Body of pancreas (tissue), 4 donors: ENCODE results near the gene TLR10. TPM values are rescaled to one million over a fixed set of nuclear protein-coding genes. Genes with fewer than 3 reads are reported as not detected.

ENCODE experiments used
- ATAC-seq: fragments of 150-250 bp; one replicate; pipeline ENCODE4 v1.9.1; 2016
- DNase-seq, 4 donors: peaks; one replicate each; pipeline ENCODE4 v3.0.0-alpha.2; 2019
- H3K27ac ChIP-seq, 4 donors: fragments of 200-600 bp; sonication (generic); 1 replicate in 3 of 4; 2 replicates in 1 of 4; pipeline versions ENCODE4 v1.5.1 to v1.6.1; 2016 to 2019; ENCODE audit warnings: mild to moderate bottlenecking in 1 of 4, mixed read lengths in 1 of 4, moderate library complexity in 1 of 4
- H3K27me3 ChIP-seq, 2 donors: fragments of 200-600 bp; sonication (generic); one replicate each; pipeline ENCODE4 v1.6.0; 2016; ENCODE audit warnings: mild to moderate bottlenecking in 1 of 2
- H3K36me3 ChIP-seq, 2 donors: fragments of 200-600 bp; sonication (generic); replicated peaks in 1 of 2; 2 replicates each; pipeline ENCODE4 v1.5.1; 2016; ENCODE audit warnings: low read depth in 2 of 2; ENCODE audit not compliant: insufficient read depth in 1 of 2
- H3K4me1 ChIP-seq: fragments of 200-600 bp; sonication (generic); one replicate; pipeline ENCODE4 v1.6.0; 2016
- H3K4me3 ChIP-seq, 2 donors: fragments of 200-600 bp; sonication (generic); 1 replicate in 1 of 2; 2 replicates in 1 of 2; pipeline ENCODE4 v1.5.1; 2016 to 2019
- H3K9me3 ChIP-seq, 3 donors: fragments of 200-600 bp; sonication (generic); 1 replicate in 2 of 3; 2 replicates in 1 of 3; pipeline ENCODE4 v1.5.1; 2016
- CTCF ChIP-seq, 7 experiments: fragments of 450-650 bp in 4 of 7; fragments of 200-600 bp in 3 of 7; sonication (generic) in 3 of 7; IDR thresholded peaks; one replicate each; pipeline ENCODE4 v1.5.1; 2016 to 2019; ENCODE audit warnings: antibody characterized with exemption in 7 of 7
- POLR2A ChIP-seq, 3 donors: fragments of 450-650 bp; IDR thresholded peaks; one replicate each; pipeline ENCODE4 v1.6.1; 2016; ENCODE audit warnings: antibody characterized with exemption in 3 of 3, mild to moderate bottlenecking in 2 of 3
- WGBS, 2 donors: methylation state at CpG; one replicate each; pipeline ENCODE4 v1.1.5; 2017; 5-methylcytosine and 5-hydroxymethylcytosine counted together
- intact Hi-C: fragments of 100-400 bp; cut with DNase I; formaldehyde crosslinking; loops from one replicate; pipeline ENCODE4 v1.15.1; 2023
- total RNA-seq, 2 donors: library from RNA; depleted of rRNA; stranded (reverse); fragments of >200 nt; gene quantifications; one replicate each; pipeline ENCODE4 v1.1.0, GENCODE V29; 2016

TLR10 gene
- total RNA-seq, 2 donors from 2014 or later: 0.26 TPM; not detected in 1

GRCh38 chr4:38788317-38788716 lies 5.5 kb upstream of the TLR10 start:
- TF ChIP-seq CTCF (IDR thresholded peaks at IDR 0.05) (no peak), POLR2A (IDR thresholded peaks at IDR 0.05) (no peak)
- peaks cover 9% of the 10 kb centered on the region for H3K4me1 ChIP-seq
- ATAC-seq (peak; percentile 35), DNase-seq (no peak)
- WGBS, 2 donors: 38 to 58% methylated on average over 1 of the region's 1 CpG
- H3K4me3 ChIP-seq: no peak overlapping the region
- H3K36me3 ChIP-seq: no peaks in the 10 kb centered on the region
- no peaks in the 10 kb centered on the region for H3K27me3 ChIP-seq
- no peaks in the 10 kb centered on the region for H3K9me3 ChIP-seq
- intact Hi-C loops: no loop called here
- H3K27ac ChIP-seq: peak overlapping the region in 1 of 4 donors; percentile 53

GRCh38 chr4:38787693-38788092 lies 4.9 kb upstream of the TLR10 start:
- H3K9me3 ChIP-seq: no peaks in the 10 kb centered on the region
- ATAC-seq: peak; percentile 63
- H3K27me3 ChIP-seq: no peaks in the 10 kb centered on the region
- intact Hi-C loops: no loop called here
- H3K36me3 ChIP-seq: no peaks in the 10 kb centered on the region
- H3K4me1 ChIP-seq: peaks cover 11% of the 10 kb centered on the region
- peak overlapping the region in 1 of 4 donors; percentile 53 for H3K27ac ChIP-seq
- no peak overlapping the region for H3K4me3 ChIP-seq
- WGBS, 2 donors: 20 to 33% methylated on average over 4 of the region's 4 CpGs
- TF ChIP-seq POLR2A (IDR thresholded peaks at IDR 0.05) (no peak), CTCF (IDR thresholded peaks at IDR 0.05) (no peak)
- DNase-seq: no peak

GRCh38 chr4:38785901-38786402 lies 3.2 kb upstream of the TLR10 start:
- Histone ChIP-seq H3K9me3 (no peaks in the 10 kb centered on the region), H3K4me1 (peaks cover 16% of the 10 kb centered on the region), H3K4me3 (no peak overlapping the region), H3K27me3 (no peaks in the 10 kb centered on the region), H3K27ac (peak overlapping the region in 1 of 4 donors; percentile 57), H3K36me3 (no peaks in the 10 kb centered on the region)
- whole genome bisulfite sequencing, 2 donors: 80 to 95% methylated on average over 8 of the region's 8 CpGs
- TF ChIP-seq POLR2A (IDR thresholded peaks at IDR 0.05): peak in 1 of 3 donors; percentile 25
- no peak for TF ChIP-seq CTCF (IDR thresholded peaks at IDR 0.05)
- intact Hi-C loops: no loop called here
- ATAC-seq: no peak
- DNase-seq: peak in 1 of 4 donors; percentile 58

- Histone ChIP-seq H3K4me3 (no peak overlapping the region), H3K9me3 (no peaks in the 10 kb centered on the region), H3K27me3 (no peaks in the 10 kb centered on the region), H3K4me1 (peaks cover 16% of the 10 kb centered on the region), H3K27ac (peak overlapping the region in 1 of 4 donors; percentile 57), H3K36me3 (no peaks in the 10 kb centered on the region)
- WGBS, 2 donors: 60 to 63% methylated on average over 6 of the region's 6 CpGs
- no peak for DNase-seq
- ATAC-seq: no peak
- TF ChIP-seq CTCF (IDR thresholded peaks at IDR 0.05) (no peak), POLR2A (IDR thresholded peaks at IDR 0.05) (no peak)
- intact Hi-C loops: no loop called here
These were observed 2.4 kb upstream of the TLR10 start for GRCh38 chr4:38785041-38785790.

GRCh38 chr4:38784141-38784540 lies 1.4 kb upstream of the TLR10 start:
- no peak overlapping the region for H3K27ac ChIP-seq
- intact Hi-C loops: no loop called here
- WGBS, 2 donors: 88 to 89% methylated on average over 4 of the region's 4 CpGs

More at GRCh38 chr4:38784141-38784540, 1.4 kb upstream of the TLR10 start:
- TF ChIP-seq POLR2A (IDR thresholded peaks at IDR 0.05) (no peak), CTCF (IDR thresholded peaks at IDR 0.05) (no peak)
- ATAC-seq: no peak
- H3K9me3 ChIP-seq: no peaks in the 10 kb centered on the region
- H3K4me3 ChIP-seq: no peak overlapping the region
- no peaks in the 10 kb centered on the region for H3K27me3 ChIP-seq
- peaks cover 16% of the 10 kb centered on the region for H3K4me1 ChIP-seq
- no peak for DNase-seq
- no peaks in the 10 kb centered on the region for H3K36me3 ChIP-seq
